ENCODE data around the gene TCFL5.
A peak's percentile ranks its signal among the peaks of the same experiment; 100 is the strongest.

Gene TCFL5

GRCh38 chr20:62838128-62838891 is 23.3 kb downstream of the TCFL5 start:
- H3K27ac ChIP-seq = peak overlapping the region; percentile 96
- H3K79me2 ChIP-seq (ENCODE audit: insufficient read depth, low read depth) = no peaks in the 10 kb centered on the region
- H3K4me1 ChIP-seq (ENCODE audit: low read depth, poor library complexity, severe bottlenecking) = peaks cover 37% of the 10 kb centered on the region
- no peaks in the 10 kb centered on the region for H3K27me3 ChIP-seq (ENCODE audit: insufficient read depth, low read depth)
- peak overlapping the region; percentile 75 for H3K4me2 ChIP-seq
- peak overlapping the region; percentile 63; the same call in 1 of the 2 replicates for H3K9ac ChIP-seq
- no peak for TF ChIP-seq CTCF (conservative IDR thresholded peaks at IDR 0.05; ENCODE audit: low read depth, low read length)
- no peaks in the 10 kb centered on the region for H3K36me3 ChIP-seq (ENCODE audit: insufficient read depth)
- H3K4me3 ChIP-seq (IDR thresholded peaks at IDR 0.05; ENCODE audit: insufficient read depth, low read depth, low read length) = no peak overlapping the region
- H2AFZ ChIP-seq (ENCODE audit: low read depth) = peak overlapping the region; percentile 20; the same call in 1 of the 2 replicates
- no peaks in the 10 kb centered on the region for H4K20me1 ChIP-seq (ENCODE audit: insufficient read depth)

DNA sequence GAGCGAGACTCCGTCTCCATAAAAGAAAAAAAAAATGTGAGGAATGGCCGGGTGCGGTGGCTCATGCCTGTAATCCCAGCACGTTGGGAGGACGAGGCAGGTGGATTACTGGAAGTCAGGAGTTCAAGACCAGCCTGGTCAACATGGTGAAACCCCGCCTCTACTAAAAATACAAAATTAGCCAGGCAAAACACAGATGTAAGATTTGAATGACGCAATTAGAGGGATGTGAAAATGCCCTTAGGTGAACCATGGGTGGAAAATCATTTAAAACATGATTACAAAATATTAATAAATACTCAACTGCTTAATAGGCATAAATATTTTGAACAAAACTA is 23.9 kb downstream of the TCFL5 start:
- H4K20me1 ChIP-seq (ENCODE audit: insufficient read depth) = no peaks in the 10 kb centered on the region
- peak overlapping the region; percentile 63; the same call in 1 of the 2 replicates for H3K9ac ChIP-seq
- no peaks in the 10 kb centered on the region for H3K79me2 ChIP-seq (ENCODE audit: insufficient read depth, low read depth)
- H3K36me3 ChIP-seq (ENCODE audit: insufficient read depth) = no peaks in the 10 kb centered on the region
- H3K4me2 ChIP-seq = peak overlapping the region; percentile 75
- no peak for TF ChIP-seq CTCF (conservative IDR thresholded peaks at IDR 0.05; ENCODE audit: low read depth, low read length)
- H3K27me3 ChIP-seq (ENCODE audit: insufficient read depth, low read depth) = no peaks in the 10 kb centered on the region
- peak overlapping the region; percentile 96 for H3K27ac ChIP-seq
- H2AFZ ChIP-seq (ENCODE audit: low read depth) = no peak overlapping the region
- H3K4me1 ChIP-seq (ENCODE audit: low read depth, poor library complexity, severe bottlenecking) = peaks cover 39% of the 10 kb centered on the region
- no peak overlapping the region for H3K4me3 ChIP-seq (IDR thresholded peaks at IDR 0.05; ENCODE audit: insufficient read depth, low read depth, low read length)

- Histone ChIP-seq H3K4me3 (IDR thresholded peaks at IDR 0.05; ENCODE audit: insufficient read depth, low read depth, low read length) (no peak overlapping the region), H4K20me1 (ENCODE audit: insufficient read depth) (no peaks in the 10 kb centered on the region), H3K79me2 (ENCODE audit: insufficient read depth, low read depth) (no peaks in the 10 kb centered on the region), H3K27me3 (ENCODE audit: insufficient read depth, low read depth) (no peaks in the 10 kb centered on the region), H3K27ac (peak overlapping the region; percentile 96), H3K4me1 (ENCODE audit: low read depth, poor library complexity, severe bottlenecking) (peaks cover 43% of the 10 kb centered on the region), H3K4me2 (no peak overlapping the region; the same call in 1 of the 2 replicates), H3K36me3 (ENCODE audit: insufficient read depth) (no peaks in the 10 kb centered on the region), H2AFZ (ENCODE audit: low read depth) (no peak overlapping the region), H3K9ac (no peak overlapping the region)
- TF ChIP-seq CTCF (conservative IDR thresholded peaks at IDR 0.05; ENCODE audit: low read depth, low read length) = no peak
These were observed 24.6 kb downstream of the TCFL5 start for GRCh38 chr20:62836967-62837490.

GRCh38 chr20:62835931-62836861 is 25.4 kb downstream of the TCFL5 start:
- H3K9ac ChIP-seq = no peak overlapping the region
- no peaks in the 10 kb centered on the region for H4K20me1 ChIP-seq (ENCODE audit: insufficient read depth)
- H3K4me3 ChIP-seq (IDR thresholded peaks at IDR 0.05; ENCODE audit: insufficient read depth, low read depth, low read length) = no peak overlapping the region
- no peak for TF ChIP-seq CTCF (conservative IDR thresholded peaks at IDR 0.05; ENCODE audit: low read depth, low read length)
- no peak overlapping the region for H3K4me2 ChIP-seq
- no peak overlapping the region for H2AFZ ChIP-seq (ENCODE audit: low read depth)
- no peaks in the 10 kb centered on the region for H3K79me2 ChIP-seq (ENCODE audit: insufficient read depth, low read depth)
- H3K36me3 ChIP-seq (ENCODE audit: insufficient read depth) = no peaks in the 10 kb centered on the region
- H3K4me1 ChIP-seq (ENCODE audit: low read depth, poor library complexity, severe bottlenecking) = peaks cover 51% of the 10 kb centered on the region
- H3K27ac ChIP-seq = no peak overlapping the region
- no peaks in the 10 kb centered on the region for H3K27me3 ChIP-seq (ENCODE audit: insufficient read depth, low read depth)
